Neural progenitor cell (in vitro differentiated cells): Measurements from ENCODE around the gene IRF6.

Experiments
- EZH2 ChIP-seq: fragments of 200-600 bp; sonication (generic); IDR thresholded peaks from 2 replicates; pipeline ENCODE4 v1.6.1; 2017; ENCODE audit warnings: antibody characterized with exemption, mild to moderate bottlenecking, moderate library complexity
- TF ChIP-seq, protein P1 (sequence below): fragments of 200-600 bp; sonication (generic); IDR thresholded peaks from 2 replicates; pipeline ENCODE4 v1.5.1; 2017; ENCODE audit warnings: antibody characterized with exemption, mild to moderate bottlenecking

DNA sequence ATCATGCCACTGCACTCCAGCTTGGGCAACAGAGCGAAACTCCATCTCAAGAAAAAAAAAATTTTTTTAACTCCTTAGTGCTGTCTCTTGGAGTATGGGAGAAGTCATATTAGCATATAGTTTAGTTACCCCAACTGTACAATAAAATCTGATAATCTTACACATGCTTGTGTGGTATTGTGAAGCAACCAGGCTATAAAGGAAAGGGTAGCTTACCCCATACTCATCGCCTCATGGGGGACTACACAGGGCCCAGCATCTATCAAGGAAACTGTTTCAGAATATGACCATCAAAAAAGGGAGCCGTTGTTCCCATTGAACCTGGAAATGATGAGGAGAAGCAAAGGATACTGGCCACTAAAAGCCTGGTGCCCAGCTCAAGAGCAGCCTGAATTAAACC, 53.1 kb downstream of the IRF6 start:
- TF ChIP-seq, protein P1, sequence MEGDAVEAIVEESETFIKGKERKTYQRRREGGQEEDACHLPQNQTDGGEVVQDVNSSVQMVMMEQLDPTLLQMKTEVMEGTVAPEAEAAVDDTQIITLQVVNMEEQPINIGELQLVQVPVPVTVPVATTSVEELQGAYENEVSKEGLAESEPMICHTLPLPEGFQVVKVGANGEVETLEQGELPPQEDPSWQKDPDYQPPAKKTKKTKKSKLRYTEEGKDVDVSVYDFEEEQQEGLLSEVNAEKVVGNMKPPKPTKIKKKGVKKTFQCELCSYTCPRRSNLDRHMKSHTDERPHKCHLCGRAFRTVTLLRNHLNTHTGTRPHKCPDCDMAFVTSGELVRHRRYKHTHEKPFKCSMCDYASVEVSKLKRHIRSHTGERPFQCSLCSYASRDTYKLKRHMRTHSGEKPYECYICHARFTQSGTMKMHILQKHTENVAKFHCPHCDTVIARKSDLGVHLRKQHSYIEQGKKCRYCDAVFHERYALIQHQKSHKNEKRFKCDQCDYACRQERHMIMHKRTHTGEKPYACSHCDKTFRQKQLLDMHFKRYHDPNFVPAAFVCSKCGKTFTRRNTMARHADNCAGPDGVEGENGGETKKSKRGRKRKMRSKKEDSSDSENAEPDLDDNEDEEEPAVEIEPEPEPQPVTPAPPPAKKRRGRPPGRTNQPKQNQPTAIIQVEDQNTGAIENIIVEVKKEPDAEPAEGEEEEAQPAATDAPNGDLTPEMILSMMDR: no peak
- TF ChIP-seq EZH2: no peak
